Measurements from ENCODE around the gene MYPOP. TPM values are rescaled to one million over a fixed set of nuclear protein-coding genes. Genes with fewer than 3 reads are reported as not detected.

Gene MYPOP
- total and polyA plus RNA-seq, 10 of the 15 experiments (the other 5 are each of a cell fraction or from before 2014, with no cell fraction given): 0.47 to 9.4 (median 1.4) TPM

DNA sequence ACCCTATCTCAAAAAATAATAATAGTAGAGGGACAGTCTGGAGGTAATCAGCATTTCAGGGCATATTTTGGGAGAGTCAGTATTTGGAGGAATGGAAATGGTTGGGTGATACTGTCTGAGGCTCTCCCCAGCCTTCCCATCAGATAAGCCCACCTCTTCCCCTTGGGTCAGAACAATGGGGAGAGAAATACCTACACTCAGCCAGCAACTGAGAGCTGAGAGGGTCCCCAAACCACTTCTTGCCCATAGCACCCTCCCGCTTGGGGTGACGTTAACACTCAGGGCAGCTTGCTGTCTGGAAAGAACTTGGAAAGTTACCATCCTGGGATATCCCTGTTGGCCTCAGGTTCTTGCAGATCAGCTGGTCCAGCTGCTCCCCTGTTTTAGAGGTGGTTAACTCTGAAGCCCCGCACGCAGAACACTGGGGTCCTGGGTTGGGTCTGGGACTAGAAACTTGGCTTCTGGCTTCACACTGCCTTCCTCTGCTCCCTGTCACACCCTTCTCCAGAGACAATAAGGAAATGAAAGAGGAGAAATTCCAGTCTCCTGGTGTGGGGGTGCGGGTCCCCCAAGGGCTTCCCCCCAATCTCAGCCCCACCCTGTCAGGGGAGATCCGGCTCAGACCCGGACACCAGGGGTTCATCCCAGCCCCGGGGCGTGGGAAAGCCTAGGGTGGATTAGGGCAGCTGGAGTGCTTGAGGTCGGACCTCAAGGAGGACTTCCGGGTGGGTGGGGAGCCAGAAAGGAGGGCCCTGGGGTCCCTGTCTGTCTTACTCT, 35.8 kb downstream of the MYPOP start (continued):
- TF ChIP-seq, protein P1, sequence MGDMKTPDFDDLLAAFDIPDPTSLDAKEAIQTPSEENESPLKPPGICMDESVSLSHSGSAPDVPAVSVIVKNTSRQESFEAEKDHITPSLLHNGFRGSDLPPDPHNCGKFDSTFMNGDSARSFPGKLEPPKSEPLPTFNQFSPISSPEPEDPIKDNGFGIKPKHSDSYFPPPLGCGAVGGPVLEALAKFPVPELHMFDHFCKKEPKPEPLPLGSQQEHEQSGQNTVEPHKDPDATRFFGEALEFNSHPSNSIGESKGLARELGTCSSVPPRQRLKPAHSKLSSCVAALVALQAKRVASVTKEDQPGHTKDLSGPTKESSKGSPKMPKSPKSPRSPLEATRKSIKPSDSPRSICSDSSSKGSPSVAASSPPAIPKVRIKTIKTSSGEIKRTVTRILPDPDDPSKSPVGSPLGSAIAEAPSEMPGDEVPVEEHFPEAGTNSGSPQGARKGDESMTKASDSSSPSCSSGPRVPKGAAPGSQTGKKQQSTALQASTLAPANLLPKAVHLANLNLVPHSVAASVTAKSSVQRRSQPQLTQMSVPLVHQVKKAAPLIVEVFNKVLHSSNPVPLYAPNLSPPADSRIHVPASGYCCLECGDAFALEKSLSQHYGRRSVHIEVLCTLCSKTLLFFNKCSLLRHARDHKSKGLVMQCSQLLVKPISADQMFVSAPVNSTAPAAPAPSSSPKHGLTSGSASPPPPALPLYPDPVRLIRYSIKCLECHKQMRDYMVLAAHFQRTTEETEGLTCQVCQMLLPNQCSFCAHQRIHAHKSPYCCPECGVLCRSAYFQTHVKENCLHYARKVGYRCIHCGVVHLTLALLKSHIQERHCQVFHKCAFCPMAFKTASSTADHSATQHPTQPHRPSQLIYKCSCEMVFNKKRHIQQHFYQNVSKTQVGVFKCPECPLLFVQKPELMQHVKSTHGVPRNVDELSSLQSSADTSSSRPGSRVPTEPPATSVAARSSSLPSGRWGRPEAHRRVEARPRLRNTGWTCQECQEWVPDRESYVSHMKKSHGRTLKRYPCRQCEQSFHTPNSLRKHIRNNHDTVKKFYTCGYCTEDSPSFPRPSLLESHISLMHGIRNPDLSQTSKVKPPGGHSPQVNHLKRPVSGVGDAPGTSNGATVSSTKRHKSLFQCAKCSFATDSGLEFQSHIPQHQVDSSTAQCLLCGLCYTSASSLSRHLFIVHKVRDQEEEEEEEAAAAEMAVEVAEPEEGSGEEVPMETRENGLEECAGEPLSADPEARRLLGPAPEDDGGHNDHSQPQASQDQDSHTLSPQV (IDR thresholded peaks at IDR 0.05): no peak
- no peak for TF ChIP-seq NKRF (conservative IDR thresholded peaks at IDR 0.05)
- no peak for TF ChIP-seq SMAD5 (IDR thresholded peaks at IDR 0.05; ENCODE audit: low read depth)
- no peak for TF ChIP-seq E2F4 (IDR thresholded peaks at IDR 0.05; ENCODE audit: low read depth, low read length)
- TF ChIP-seq HDAC2 (IDR thresholded peaks at IDR 0.05): no peak
- TF ChIP-seq RB1 (IDR thresholded peaks at IDR 0.05; ENCODE audit: borderline replicate concordance): no peak

All from GM12878 (cell line).